Bronchial epithelial cell (primary cell): ENCODE data around the gene NUP62. TPM values are rescaled to one million over a fixed set of nuclear protein-coding genes. Genes with fewer than 3 reads are reported as not detected.
"Not testable (repeated sequence)": the region's sequence is repeated elsewhere in the genome, so short reads cannot be mapped to it uniquely, and the experiment has no call there.

Source experiments
- DNase-seq: peaks from one replicate; pipeline ENCODE4 v3.0.0-alpha.2; 2010; ENCODE audit warnings: low read depth
- FAIRE-seq: peaks from 2 replicates; lab custom pipeline; 2011; peaks lifted over from hg19 to GRCh38; lab: Jason Lieb, UNC
- H3K27me3 ChIP-seq: 2 replicates; pipeline ENCODE4 v1.5.1; 2011; ENCODE audit warnings: low read length; ENCODE audit not compliant: control insufficient read depth, insufficient read depth
- H3K36me3 ChIP-seq: 2 replicates; pipeline ENCODE4 v1.5.1; 2011; ENCODE audit warnings: low read length; ENCODE audit not compliant: control insufficient read depth, insufficient read depth
- H3K4me3 ChIP-seq: 2 replicates; pipeline ENCODE4 v1.5.1; 2011; ENCODE audit warnings: mild to moderate bottlenecking, low read depth, low read length, control low read depth
- CTCF ChIP-seq: IDR thresholded peaks from 2 replicates; pipeline ENCODE4 v1.5.1; 2011; ENCODE audit warnings: mild to moderate bottlenecking, moderate library complexity, low read length, control low read depth, inconsistent platforms; ENCODE audit not compliant: insufficient read depth, severe bottlenecking
- total RNA-seq: library from RNA; depleted of rRNA; stranded (reverse); fragments of >200 nt; gene quantifications from 2 replicates; pipeline ENCODE4 v1.2.1, GENCODE V29; 2014

Gene NUP62
- total RNA-seq, 1 donor from 2014 or later: 12.1 TPM

- H3K36me3 ChIP-seq: no peaks in the 10 kb centered on the region
- no peak for DNase-seq
- H3K4me3 ChIP-seq: no peak overlapping the region
- no peaks in the 10 kb centered on the region for H3K27me3 ChIP-seq
- TF ChIP-seq CTCF: no peak
- no peak for FAIRE-seq
Measured at GRCh38 chr19:49949742-49950589, 20.7 kb upstream of the NUP62 start.

- DNase-seq (no peak), FAIRE-seq (no peak)
- H3K36me3 ChIP-seq: no peaks in the 10 kb centered on the region
- no peaks in the 10 kb centered on the region for H3K27me3 ChIP-seq
- no peak overlapping the region for H3K4me3 ChIP-seq
- no peak for TF ChIP-seq CTCF
Measured at GRCh38 chr19:49946415-49946814, 17.1 kb upstream of the NUP62 start.

GRCh38 chr19:49944567-49944966, 15.3 kb upstream of the NUP62 start:
- H3K4me3 ChIP-seq, H3K27me3 ChIP-seq, FAIRE-seq, H3K36me3 ChIP-seq, DNase-seq: not testable (repeated sequence)

GRCh38 chr19:49940482-49940791, 11.1 kb upstream of the NUP62 start:
- FAIRE-seq: peak; percentile 18
- DNase-seq: no peak
- no peak overlapping the region for H3K4me3 ChIP-seq
- H3K27me3 ChIP-seq: no peaks in the 10 kb centered on the region
- H3K36me3 ChIP-seq: no peaks in the 10 kb centered on the region
- TF ChIP-seq CTCF: no peak

- DNase-seq (no peak), FAIRE-seq (no peak)
- H3K4me3 ChIP-seq: no peak overlapping the region
Measured at GRCh38 chr19:49939721-49940481, 10.6 kb upstream of the NUP62 start.

More at GRCh38 chr19:49939721-49940481, 10.6 kb upstream of the NUP62 start:
- Histone ChIP-seq H3K27me3 (no peaks in the 10 kb centered on the region), H3K36me3 (no peaks in the 10 kb centered on the region)
- no peak for TF ChIP-seq CTCF
